Upper lobe of left lung (tissue), 6 donors: ENCODE results near the gene METTL26. TPM values are rescaled to one million over a fixed set of nuclear protein-coding genes. Genes with fewer than 3 reads are reported as not detected.
A peak's percentile ranks its signal among the peaks of the same experiment; 100 is the strongest.

ENCODE experiments used
- ATAC-seq, 2 donors: fragments of 200-7000 bp; cut with Tn5 transposase; one replicate each; pipeline ENCODE4 v1.9.1; 2022; ENCODE audit warnings: mild to moderate bottlenecking in 2 of 2, moderate library complexity in 2 of 2; ENCODE audit not compliant: low FRiP score in 2 of 2
- DNase-seq, 2 donors: peaks; one replicate each; pipeline ENCODE4 v3.0.0-alpha.2; 2019 to 2020
- H3K27ac ChIP-seq, 4 donors: fragments of 200-600 bp; sonication (generic); one replicate each; pipeline ENCODE4 v1.5.1; 2016 to 2019
- H3K27me3 ChIP-seq, 4 donors: fragments of 200-600 bp; sonication (generic); one replicate each; pipeline ENCODE4 v1.5.1; 2017 to 2019
- H3K36me3 ChIP-seq, 4 donors: fragments of 200-600 bp; sonication (generic); one replicate each; pipeline ENCODE4 v1.5.1; 2016 to 2019
- H3K4me1 ChIP-seq, 4 donors: fragments of 200-600 bp; sonication (generic); one replicate each; pipeline ENCODE4 v1.5.1; 2018 to 2019
- H3K4me3 ChIP-seq, 4 donors: fragments of 200-600 bp; sonication (generic); one replicate each; pipeline ENCODE4 v1.5.1; 2017 to 2019; ENCODE audit warnings: mild to moderate bottlenecking in 2 of 4, moderate library complexity in 1 of 4
- H3K9me3 ChIP-seq, 4 donors: fragments of 200-600 bp; sonication (generic); one replicate each; pipeline ENCODE4 v1.5.1; 2018 to 2019
- CTCF ChIP-seq, 6 experiments: fragments of 450-650 bp in 4 of 6; fragments of 200-600 bp in 2 of 6; sonication (generic) in 2 of 6; IDR thresholded peaks; one replicate each; pipeline ENCODE4 v1.5.1; 2016 to 2019; ENCODE audit warnings: antibody characterized with exemption in 6 of 6
- EP300 ChIP-seq, 4 donors: sonication (generic); formaldehyde crosslinking; IDR thresholded peaks; one replicate each; pipeline ENCODE4 v1.5.1; 2017; ENCODE audit warnings: antibody characterized with exemption in 4 of 4, control low read depth in 2 of 4
- POLR2A ChIP-seq, 4 donors: fragments of 450-650 bp; IDR thresholded peaks; one replicate each; pipeline ENCODE4 v1.5.1; 2016 to 2017; ENCODE audit warnings: antibody characterized with exemption in 4 of 4, mild to moderate bottlenecking in 2 of 4
- POLR2AphosphoS5 ChIP-seq, 2 donors: sonication (generic); formaldehyde crosslinking; IDR thresholded peaks; one replicate each; pipeline ENCODE4 v1.5.1; 2017; ENCODE audit warnings: antibody characterized with exemption in 2 of 2
- WGBS, 2 donors: methylation state at CpG; one replicate each; pipeline ENCODE4 v1.1.5; 2017 to 2018; 5-methylcytosine and 5-hydroxymethylcytosine counted together
- total RNA-seq, 6 donors: library from RNA; depleted of rRNA in 4 of 6; stranded (reverse); fragments of >200 nt in 4 of 6; gene quantifications; one replicate each; pipeline versions ENCODE4 v1.1.0 to v1.2.1, GENCODE V29; 2016 to 2021
- donor health status: DM: no; HTN: no; CAD: no; lungs with moderate emphysema.
- donor health status: DM: no; HTN: yes; CAD: no; lungs with severe emphysema.

Gene METTL26
- total RNA-seq, 6 donors from 2014 or later, result 69.5 to 210 (median 111) TPM

GRCh38 chr16:674214-674881 lies 38.2 kb upstream of the METTL26 start:
- ATAC-seq, result no peak
- H3K4me3 ChIP-seq, result no peak overlapping the region
- no peak for TF ChIP-seq POLR2A (IDR thresholded peaks at IDR 0.05)
- TF ChIP-seq EP300 (IDR thresholded peaks at IDR 0.05), result no peak
- TF ChIP-seq POLR2AphosphoS5 (IDR thresholded peaks at IDR 0.05), result no peak
- no peak for TF ChIP-seq CTCF (IDR thresholded peaks at IDR 0.05)

DNA sequence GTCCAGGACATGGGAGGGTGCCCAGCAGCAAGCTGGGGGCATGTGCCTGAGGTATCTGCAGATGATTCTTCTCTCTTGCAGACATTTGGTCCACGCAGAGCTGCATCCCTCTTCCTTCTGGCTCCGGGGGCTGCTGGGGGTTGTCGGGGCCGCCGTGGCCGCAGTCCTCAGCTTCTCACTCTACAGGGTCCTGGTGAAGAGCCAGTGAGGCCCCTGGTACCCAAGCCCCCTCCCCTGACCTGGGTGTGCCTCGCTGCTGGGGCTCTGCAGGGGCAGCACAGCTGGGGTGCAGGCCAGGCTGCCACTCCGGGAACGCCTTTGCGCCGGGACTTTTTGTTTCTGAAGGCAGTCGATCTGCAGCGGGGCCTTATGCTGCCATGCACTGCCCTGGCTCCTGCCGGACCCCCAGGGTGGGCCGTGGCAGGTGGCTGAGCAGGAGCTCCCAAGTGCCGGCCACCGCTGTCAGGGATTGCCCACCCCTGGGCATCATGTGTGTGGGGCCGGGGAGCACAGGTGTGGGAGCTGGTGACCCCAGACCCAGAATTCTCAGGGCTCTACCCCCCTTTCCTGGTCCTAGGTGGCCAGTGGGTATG lies 37.4 kb upstream of the METTL26 start:
- no peak for TF ChIP-seq POLR2A (IDR thresholded peaks at IDR 0.05)
- Histone ChIP-seq H3K4me3 (no peak overlapping the region), H3K36me3 (peaks cover 24 to 52% (median 46%) of the 10 kb centered on the region in 4 donors), H3K27me3 (no peaks in the 10 kb centered on the region), H3K9me3 (no peaks in the 10 kb centered on the region), H3K4me1 (peaks cover 22 to 43% (median 23%) of the 10 kb centered on the region in 4 donors), H3K27ac (no peak overlapping the region)
- ATAC-seq, result no peak
- 93% methylated on average over 13 of the region's 18 CpGs; no CpG with 5 or more reads in 1 of the 2 donors for WGBS, 2 donors
- DNase-seq, result peak in 1 of 2 donors; percentile 74

More at GRCh38 chr16:674214-674881, 38.2 kb upstream of the METTL26 start:
- WGBS, 2 donors, result 87 to 100% methylated on average over 1 to 21 of the region's 22 CpGs
- no peaks in the 10 kb centered on the region for H3K9me3 ChIP-seq
- peaks cover 15 to 39% (median 19%) of the 10 kb centered on the region in 4 donors for H3K4me1 ChIP-seq
- peaks cover 24 to 48% (median 44%) of the 10 kb centered on the region in 4 donors for H3K36me3 ChIP-seq
- DNase-seq, result peak in 1 of 2 donors; percentile 80
- H3K27me3 ChIP-seq, result no peaks in the 10 kb centered on the region
- no peak overlapping the region for H3K27ac ChIP-seq

DNA sequence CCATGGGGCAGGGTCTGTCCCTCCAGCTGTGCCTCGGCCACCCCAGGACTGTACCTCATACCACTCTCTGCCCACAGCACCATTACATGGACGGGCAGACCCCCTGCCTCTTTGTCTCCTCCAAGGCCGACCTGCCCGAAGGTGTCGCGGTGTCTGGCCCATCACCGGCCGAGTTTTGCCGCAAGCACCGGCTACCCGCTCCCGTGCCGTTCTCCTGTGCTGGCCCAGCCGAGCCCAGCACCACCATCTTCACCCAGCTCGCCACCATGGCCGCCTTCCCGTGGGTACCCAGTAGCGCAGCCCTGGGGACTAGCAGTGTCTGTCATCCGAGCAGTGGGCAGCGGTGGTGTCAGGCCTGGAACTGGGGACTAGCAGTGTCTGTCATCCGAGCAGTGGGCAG lies 36.7 kb upstream of the METTL26 start:
- no peaks in the 10 kb centered on the region for H3K9me3 ChIP-seq
- peaks cover 24 to 52% (median 46%) of the 10 kb centered on the region in 4 donors for H3K36me3 ChIP-seq
- H3K4me1 ChIP-seq, result peaks cover 22 to 46% (median 24%) of the 10 kb centered on the region in 4 donors
- no peak overlapping the region for H3K27ac ChIP-seq
- no peaks in the 10 kb centered on the region for H3K27me3 ChIP-seq
- DNase-seq (peak in 1 of 2 donors; percentile 82), ATAC-seq (no peak)
- H3K4me3 ChIP-seq, result no peak overlapping the region
- 95 to 99% methylated on average over 20 to 21 of the region's 21 CpGs for WGBS, 2 donors
- TF ChIP-seq EP300 (IDR thresholded peaks at IDR 0.05), result no peak
- TF ChIP-seq POLR2AphosphoS5 (IDR thresholded peaks at IDR 0.05), result no peak
- TF ChIP-seq CTCF (IDR thresholded peaks at IDR 0.05), result no peak
- TF ChIP-seq POLR2A (IDR thresholded peaks at IDR 0.05), result no peak

DNA sequence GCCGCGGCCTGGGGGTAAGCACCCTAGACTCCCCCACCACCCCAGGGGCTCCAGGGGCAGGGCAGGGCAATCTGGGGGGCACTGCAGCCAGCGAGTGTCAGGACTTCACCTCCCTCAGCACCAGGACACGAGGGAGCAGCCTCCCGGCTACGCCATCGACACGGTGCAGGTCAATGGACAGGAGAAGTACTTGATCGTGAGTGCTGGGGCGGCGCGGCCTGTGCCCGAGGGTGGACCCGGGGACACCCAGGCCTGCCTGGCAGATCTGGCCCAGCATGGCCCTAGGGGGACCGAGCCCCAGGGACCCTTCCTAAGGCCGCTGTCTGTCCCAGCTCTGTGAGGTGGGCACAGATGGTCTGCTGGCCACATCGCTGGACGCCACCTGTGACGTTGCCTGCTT lies 36.3 kb upstream of the METTL26 start:
- TF ChIP-seq POLR2AphosphoS5 (IDR thresholded peaks at IDR 0.05) (no peak), CTCF (IDR thresholded peaks at IDR 0.05) (no peak), EP300 (IDR thresholded peaks at IDR 0.05) (no peak), POLR2A (IDR thresholded peaks at IDR 0.05) (no peak)
- Histone ChIP-seq H3K27ac (no peak overlapping the region), H3K4me3 (no peak overlapping the region), H3K4me1 (peaks cover 26 to 50% (median 28%) of the 10 kb centered on the region in 4 donors), H3K9me3 (no peaks in the 10 kb centered on the region), H3K36me3 (peaks cover 24 to 52% (median 46%) of the 10 kb centered on the region in 4 donors), H3K27me3 (no peaks in the 10 kb centered on the region)
- 97 to 100% methylated on average over 2 to 13 of the region's 19 CpGs for WGBS, 2 donors
- ATAC-seq (no peak), DNase-seq (peak in 1 of 2 donors; percentile 84)

DNA sequence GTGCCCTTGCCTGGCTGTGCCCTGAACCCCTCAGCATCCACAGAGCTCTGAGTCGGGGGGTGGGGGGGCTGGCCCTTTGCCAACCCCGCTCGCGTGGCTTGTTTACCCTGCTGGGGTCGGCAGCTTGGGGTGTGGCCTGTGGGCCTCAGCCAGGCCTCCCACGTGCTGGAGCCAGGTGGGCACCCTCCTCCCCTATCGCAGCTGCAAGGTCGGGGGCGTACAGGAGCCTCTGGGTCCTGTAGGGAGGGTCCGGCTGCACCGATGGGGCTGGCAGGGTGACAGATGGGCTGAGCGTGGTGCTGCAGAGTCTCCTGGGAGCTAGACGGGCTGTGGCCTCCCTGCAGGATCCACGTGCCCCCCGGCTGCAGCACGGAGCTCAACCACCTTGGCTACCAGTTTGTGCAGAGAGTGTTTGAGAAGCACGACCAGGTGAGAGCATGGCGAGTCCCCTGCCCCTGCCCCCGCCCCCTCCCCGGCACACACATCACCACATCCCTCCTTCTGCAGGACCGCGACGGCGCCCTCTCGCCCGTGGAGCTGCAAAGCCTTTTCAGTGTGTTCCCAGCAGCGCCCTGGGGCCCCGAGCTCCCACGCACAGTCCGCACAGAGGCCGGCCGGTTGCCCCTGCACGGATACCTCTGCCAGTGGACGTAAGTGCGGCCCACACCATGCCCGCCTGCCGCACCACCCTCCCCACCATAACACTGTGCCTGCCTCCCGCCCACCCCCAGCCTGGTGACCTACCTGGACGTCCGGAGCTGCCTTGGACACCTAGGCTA lies 35.4 kb upstream of the METTL26 start:
- no peak for ATAC-seq
- peaks cover 28 to 47% (median 30%) of the 10 kb centered on the region in 4 donors for H3K4me1 ChIP-seq
- TF ChIP-seq POLR2A (IDR thresholded peaks at IDR 0.05) (no peak), CTCF (IDR thresholded peaks at IDR 0.05) (no peak), EP300 (IDR thresholded peaks at IDR 0.05) (no peak), POLR2AphosphoS5 (IDR thresholded peaks at IDR 0.05) (no peak)

More for the DNA sequence above, 35.4 kb upstream of the METTL26 start:
- Histone ChIP-seq H3K4me3 (no peak overlapping the region), H3K9me3 (no peaks in the 10 kb centered on the region), H3K27ac (no peak overlapping the region), H3K27me3 (no peaks in the 10 kb centered on the region), H3K36me3 (peaks cover 24 to 52% (median 46%) of the 10 kb centered on the region in 4 donors)
- WGBS, 2 donors, result 91 to 97% methylated on average over 6 to 36 of the region's 40 CpGs
- DNase-seq, result peak in 1 of 2 donors; percentile 84
